Suppressor macrophage treated with lipopolysaccharide for 1 hour (primary cell): ENCODE measurements around the gene SDC4.

Experiments used
- DNase-seq, 3 donors: peaks; one replicate each; pipeline ENCODE4 v3.0.0-alpha.2; 2020 to 2022

Gene SDC4

GRCh38 chr20:45342855-45343531 is 5.2 kb downstream of the SDC4 start:
- peak in 1 of 3 donors; percentile 4 for DNase-seq

- DNase-seq, result peak in 1 of 3 donors; percentile 8
Measured at GRCh38 chr20:45341939-45342854, 6.0 kb downstream of the SDC4 start.

- no peak for DNase-seq
Measured at GRCh38 chr20:45341579-45341938, 6.7 kb downstream of the SDC4 start.

- DNase-seq, result peak in 1 of 3 donors; percentile 2
Measured at GRCh38 chr20:45340951-45341350, 7.3 kb downstream of the SDC4 start.

GRCh38 chr20:45340236-45340847 is 7.9 kb downstream of the SDC4 start:
- peak in 1 of 3 donors; percentile 20 for DNase-seq

GRCh38 chr20:45339799-45340198 is 8.4 kb downstream of the SDC4 start:
- DNase-seq, result no peak

GRCh38 chr20:45339084-45339483 is 9.1 kb downstream of the SDC4 start:
- DNase-seq, result no peak

- peak in 1 of 3 donors; percentile 4 for DNase-seq
Measured at GRCh38 chr20:45338121-45339030, 9.8 kb downstream of the SDC4 start.

- peak in 1 of 3 donors; percentile 6 for DNase-seq
Measured at GRCh38 chr20:45337367-45338120, 10.7 kb downstream of the SDC4 start.

- peak in 1 of 3 donors; percentile 44 for DNase-seq
Measured at GRCh38 chr20:45336530-45337366, 11.5 kb downstream of the SDC4 start.

- no peak for DNase-seq
Measured at GRCh38 chr20:45330476-45330875, 17.7 kb downstream of the SDC4 start.

GRCh38 chr20:45329497-45330319 is 18.5 kb downstream of the SDC4 start:
- peak in 1 of 3 donors; percentile 27 for DNase-seq

- peak in 1 of 3 donors; percentile 14 for DNase-seq
Measured at GRCh38 chr20:45328451-45328850, 19.8 kb downstream of the SDC4 start.

GRCh38 chr20:45325371-45325770 is 22.9 kb downstream of the SDC4 start:
- peak in 1 of 3 donors; percentile 7 for DNase-seq

- DNase-seq, result peak in 1 of 3 donors; percentile 56
Measured at GRCh38 chr20:45323731-45324130, 24.5 kb downstream of the SDC4 start.

GRCh38 chr20:45322952-45323383 is 25.3 kb downstream of the SDC4 start:
- peak; percentile 86 to 91 (median 88) for DNase-seq

GRCh38 chr20:45320948-45321595 is 27.2 kb downstream of the SDC4 start:
- peak in 2 of 3 donors; percentile 56 to 66 for DNase-seq

- no peak for DNase-seq
Measured at GRCh38 chr20:45318948-45319347, 29.3 kb downstream of the SDC4 start.

GRCh38 chr20:45318386-45318939 is 29.8 kb downstream of the SDC4 start:
- DNase-seq, result peak in 2 of 3 donors; percentile 11 to 29
